ENCODE results near the gene MAST1. TPM values are rescaled to one million over a fixed set of nuclear protein-coding genes. Genes with fewer than 3 reads are reported as not detected.
A peak's percentile ranks its signal among the peaks of the same experiment; 100 is the strongest.

The MAST1 gene
- total RNA-seq (2014; rRNA removed) = 7.7 and 11.2 TPM in 2 replicates
- percentile 47 among the genes with signal in this experiment for Bru-seq, nascent RNA
- BruChase-seq, experiment 1, labeled RNA remaining after a 6-hour chase = percentile 54 among the genes with signal in this experiment
- BruChase-seq, experiment 2, labeled RNA remaining after a 2-hour chase = percentile 45 among the genes with signal in this experiment
- long read RNA-seq, partial matches to known transcripts = 19 of 28 reads
- long read RNA-seq, other reads (novel, unspliced or antisense) = 7 of 28 reads

DNA sequence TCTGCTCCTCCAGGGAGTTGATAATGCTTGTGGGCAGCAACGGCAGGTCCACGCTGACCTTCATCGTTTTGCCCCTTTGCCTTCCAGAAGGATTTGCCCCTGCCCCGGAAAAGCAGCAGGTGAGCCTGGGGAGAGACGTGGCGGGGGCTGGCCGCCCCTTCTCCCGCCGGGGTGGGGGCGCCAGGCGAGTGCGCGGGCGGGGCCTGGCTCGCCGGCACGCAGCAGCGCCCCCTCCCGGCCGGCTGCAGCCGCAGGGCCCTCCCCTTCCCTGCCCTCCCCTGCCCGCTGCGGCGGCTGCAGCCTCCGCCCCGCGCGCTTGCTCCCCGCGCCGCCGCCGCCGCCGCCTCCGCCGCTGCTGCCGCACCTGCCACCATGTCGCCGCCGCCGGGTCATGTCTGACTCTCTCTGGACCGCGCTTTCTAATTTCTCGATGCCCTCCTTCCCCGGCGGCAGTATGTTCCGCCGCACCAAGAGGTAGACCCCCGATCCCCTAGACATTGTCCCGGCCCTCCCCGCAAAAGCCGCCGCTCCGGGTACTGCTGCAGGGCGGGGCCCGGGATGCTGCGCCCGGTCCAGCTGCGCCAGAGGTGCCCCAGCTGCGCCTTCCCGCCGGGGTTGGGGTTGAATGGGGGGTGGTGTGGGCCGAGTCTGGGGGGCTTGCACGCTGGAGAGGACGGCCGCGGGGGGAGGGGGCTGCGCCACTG lies at the start of gene MAST1:
Gene MAST1, plus strand, starts transcription at position 334 of the 704 bp plus-strand sequence. Its CDS starts 58 bp downstream, at position 392.
- intact Hi-C loops (cut with micrococcal nuclease) = loop anchor here (5.0 kb wide), 1 partner anchor 36 kb away; the partner anchor contains the start of genes PRDX2 and THSD8
- CTCF ChIA-PET = interaction anchor here (0.6 kb wide), 2 partner anchors 34 to 71 kb away, joined by 3 to 5 read pairs; no protein-coding TSS in a partner anchor
- ATAC-seq = peak; percentile 75
- peak; percentile 80 for DNase-seq
- H3K9me2 ChIP-seq (replicated peaks; ENCODE audit: low read length) = no peaks in the 10 kb centered on the region
- peak within 1 kb of the TSS; percentile 93 for H2AFZ ChIP-seq (ENCODE audit: low read length)
- H3K36me3 ChIP-seq (ENCODE audit: low read depth, low read length) = no peaks in the 10 kb centered on the region
- POLR2A ChIA-PET (ENCODE audit: unreplicated experiment) = no interaction called here
- H4K20me1 ChIP-seq (ENCODE audit: low read length) = 0 out of 2 replicates have a peak, but pooled peaks cover 4% of the 10 kb centered on the region
- peaks cover 11% of the 10 kb centered on the region for H3K27me3 ChIP-seq (ENCODE audit: low read length)
- H3K9ac ChIP-seq (ENCODE audit: low read length) = peak within 1 kb of the TSS; percentile 65
- BruUV-seq (replicated peaks) = no TSS peak
- H3K79me2 ChIP-seq (ENCODE audit: low read length) = peaks cover 4% of the 10 kb centered on the region
- TF ChIP-seq, protein P1, sequence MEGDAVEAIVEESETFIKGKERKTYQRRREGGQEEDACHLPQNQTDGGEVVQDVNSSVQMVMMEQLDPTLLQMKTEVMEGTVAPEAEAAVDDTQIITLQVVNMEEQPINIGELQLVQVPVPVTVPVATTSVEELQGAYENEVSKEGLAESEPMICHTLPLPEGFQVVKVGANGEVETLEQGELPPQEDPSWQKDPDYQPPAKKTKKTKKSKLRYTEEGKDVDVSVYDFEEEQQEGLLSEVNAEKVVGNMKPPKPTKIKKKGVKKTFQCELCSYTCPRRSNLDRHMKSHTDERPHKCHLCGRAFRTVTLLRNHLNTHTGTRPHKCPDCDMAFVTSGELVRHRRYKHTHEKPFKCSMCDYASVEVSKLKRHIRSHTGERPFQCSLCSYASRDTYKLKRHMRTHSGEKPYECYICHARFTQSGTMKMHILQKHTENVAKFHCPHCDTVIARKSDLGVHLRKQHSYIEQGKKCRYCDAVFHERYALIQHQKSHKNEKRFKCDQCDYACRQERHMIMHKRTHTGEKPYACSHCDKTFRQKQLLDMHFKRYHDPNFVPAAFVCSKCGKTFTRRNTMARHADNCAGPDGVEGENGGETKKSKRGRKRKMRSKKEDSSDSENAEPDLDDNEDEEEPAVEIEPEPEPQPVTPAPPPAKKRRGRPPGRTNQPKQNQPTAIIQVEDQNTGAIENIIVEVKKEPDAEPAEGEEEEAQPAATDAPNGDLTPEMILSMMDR (conservative IDR thresholded peaks at IDR 0.05; ENCODE audit: low read depth, low read length) = peak; percentile 56
- no peak for TF ChIP-seq EZH2phosphoT487 (IDR thresholded peaks at IDR 0.05; ENCODE audit: borderline replicate concordance, low read length)
- H3K4me1 ChIP-seq (ENCODE audit: insufficient read depth, low read length) = peaks cover 17% of the 10 kb centered on the region
- peak within 1 kb of the TSS; percentile 96 for H3K4me3 ChIP-seq (ENCODE audit: low read length)
- no peak within 1 kb of the TSS for H3K27ac ChIP-seq (ENCODE audit: low read length)
- peak within 1 kb of the TSS; percentile 94 for H3K4me2 ChIP-seq (ENCODE audit: low read length)
- peaks cover 13% of the 10 kb centered on the region for H3F3A ChIP-seq (ENCODE audit: low read length, unreplicated experiment)
- H3K9me3 ChIP-seq (ENCODE audit: low read length) = no peaks in the 10 kb centered on the region

DNA sequence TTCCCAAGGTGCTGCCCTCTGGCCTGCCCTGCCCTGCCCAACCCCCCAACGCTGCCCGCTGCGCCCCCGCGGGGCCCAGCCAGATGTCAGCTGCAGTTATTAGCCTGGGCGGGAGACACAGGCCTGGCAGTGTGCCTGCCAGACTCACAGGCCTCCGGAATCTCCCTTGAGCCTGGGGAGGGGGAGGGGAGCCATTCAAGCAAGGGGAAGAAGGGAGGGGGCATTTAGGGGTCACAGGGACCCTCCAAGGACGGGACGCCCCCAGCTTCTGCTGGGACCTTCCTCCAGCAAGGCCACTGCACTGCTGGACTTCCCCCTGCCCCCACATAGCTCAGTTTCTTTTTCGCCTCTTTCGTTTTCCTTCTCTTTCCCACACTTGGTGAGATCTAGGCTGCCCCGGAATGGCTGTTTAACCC lies 49.6 kb upstream of the MAST1 start:
- Histone ChIP-seq H3K36me3 (ENCODE audit: low read depth, low read length) (no peaks in the 10 kb centered on the region), H3K4me3 (ENCODE audit: low read length) (peak overlapping the region; percentile 90; the same call in 1 of the 2 replicates), H3K9me2 (replicated peaks; ENCODE audit: low read length) (no peaks in the 10 kb centered on the region), H2AFZ (ENCODE audit: low read length) (0 out of 2 replicates have a peak overlapping the region, but pooled peaks have one; percentile 10), H3K27me3 (ENCODE audit: low read length) (no peaks in the 10 kb centered on the region), H3K4me1 (ENCODE audit: insufficient read depth, low read length) (peaks cover 61% of the 10 kb centered on the region), H3K79me2 (ENCODE audit: low read length) (peaks cover 21% of the 10 kb centered on the region), H4K20me1 (ENCODE audit: low read length) (peaks cover 16% of the 10 kb centered on the region), H3K27ac (ENCODE audit: low read length) (peak overlapping the region; percentile 69), H3K4me2 (ENCODE audit: low read length) (peak overlapping the region; percentile 92), H3K9ac (ENCODE audit: low read length) (peak overlapping the region; percentile 52), H3F3A (ENCODE audit: low read length, unreplicated experiment) (peaks cover 12% of the 10 kb centered on the region), H3K9me3 (ENCODE audit: low read length) (no peaks in the 10 kb centered on the region)
- DNase-seq = peak; percentile 63
- TSS peak; percentile 27 for BruUV-seq (replicated peaks)
- POLR2A ChIA-PET (ENCODE audit: unreplicated experiment) = no interaction called here
- intact Hi-C loops (cut with micrococcal nuclease) = no loop called here
- no peak for TF ChIP-seq EZH2 (IDR thresholded peaks at IDR 0.05; ENCODE audit: low read length, unreplicated experiment)
- no peak for TF ChIP-seq EZH2phosphoT487 (IDR thresholded peaks at IDR 0.05; ENCODE audit: borderline replicate concordance, low read length)
- TF ChIP-seq, protein P1 (conservative IDR thresholded peaks at IDR 0.05; ENCODE audit: low read depth, low read length) = 0 out of 2 replicates have a peak, but pooled peaks have one; percentile 17
- ATAC-seq = no peak
- CTCF ChIA-PET = interaction anchor here (0.7 kb wide), 1 partner anchor 10 kb away, joined by 4 read pairs; no protein-coding TSS in a partner anchor

All from PC-3 (cell line).